ENCODE measurements around the gene MXD4. TPM values are rescaled to one million over a fixed set of nuclear protein-coding genes. Genes with fewer than 3 reads are reported as not detected.
"Not testable (repeated sequence)": the region's sequence is repeated elsewhere in the genome, so short reads cannot be mapped to it uniquely, and the experiment has no call there.

The MXD4 gene
- total RNA-seq, 2 donors from 2014 or later = 36.7 to 43.3 TPM

DNA sequence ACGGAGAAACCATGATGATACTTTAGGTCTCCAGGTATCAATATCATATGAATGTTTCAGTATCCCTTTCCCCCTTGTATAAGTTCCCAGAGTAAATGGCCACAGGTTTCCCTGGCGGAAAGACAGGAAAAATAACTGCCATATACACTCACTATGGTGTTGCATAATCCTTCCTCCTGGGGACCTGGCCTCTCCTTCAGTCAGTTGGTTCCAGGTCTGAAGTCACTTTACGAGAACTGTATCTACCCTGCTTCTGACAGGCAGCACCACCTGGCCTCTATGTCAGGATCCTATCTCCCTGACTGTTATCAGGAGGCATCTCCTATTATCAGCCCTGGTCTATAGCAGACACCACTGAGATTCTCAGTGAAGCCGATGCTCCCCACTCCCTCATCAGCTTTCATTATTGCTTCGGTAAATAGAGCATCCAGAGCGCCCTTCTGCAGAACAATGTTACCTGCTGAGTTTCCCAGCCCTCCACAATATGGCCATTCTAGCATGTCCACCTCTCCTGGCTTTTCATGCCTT lies 42.6 kb downstream of the MXD4 start:
- no peak overlapping the region for H3K27ac ChIP-seq
- no peaks in the 10 kb centered on the region for H3K36me3 ChIP-seq
- H3K27me3 ChIP-seq = no peaks in the 10 kb centered on the region
- no peak overlapping the region for H3K9ac ChIP-seq (ENCODE audit: low read depth in 2 of 2, low read length in 2 of 2)
- H3K9me3 ChIP-seq = no peaks in the 10 kb centered on the region
- intact Hi-C loops (cut with DNase I) = no loop called here
- no peak overlapping the region for H3K4me3 ChIP-seq
- no peaks in the 10 kb centered on the region for H3K4me1 ChIP-seq
- TF ChIP-seq, protein P1, sequence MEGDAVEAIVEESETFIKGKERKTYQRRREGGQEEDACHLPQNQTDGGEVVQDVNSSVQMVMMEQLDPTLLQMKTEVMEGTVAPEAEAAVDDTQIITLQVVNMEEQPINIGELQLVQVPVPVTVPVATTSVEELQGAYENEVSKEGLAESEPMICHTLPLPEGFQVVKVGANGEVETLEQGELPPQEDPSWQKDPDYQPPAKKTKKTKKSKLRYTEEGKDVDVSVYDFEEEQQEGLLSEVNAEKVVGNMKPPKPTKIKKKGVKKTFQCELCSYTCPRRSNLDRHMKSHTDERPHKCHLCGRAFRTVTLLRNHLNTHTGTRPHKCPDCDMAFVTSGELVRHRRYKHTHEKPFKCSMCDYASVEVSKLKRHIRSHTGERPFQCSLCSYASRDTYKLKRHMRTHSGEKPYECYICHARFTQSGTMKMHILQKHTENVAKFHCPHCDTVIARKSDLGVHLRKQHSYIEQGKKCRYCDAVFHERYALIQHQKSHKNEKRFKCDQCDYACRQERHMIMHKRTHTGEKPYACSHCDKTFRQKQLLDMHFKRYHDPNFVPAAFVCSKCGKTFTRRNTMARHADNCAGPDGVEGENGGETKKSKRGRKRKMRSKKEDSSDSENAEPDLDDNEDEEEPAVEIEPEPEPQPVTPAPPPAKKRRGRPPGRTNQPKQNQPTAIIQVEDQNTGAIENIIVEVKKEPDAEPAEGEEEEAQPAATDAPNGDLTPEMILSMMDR (IDR thresholded peaks at IDR 0.05) = no peak
- no peak for DNase-seq

DNA sequence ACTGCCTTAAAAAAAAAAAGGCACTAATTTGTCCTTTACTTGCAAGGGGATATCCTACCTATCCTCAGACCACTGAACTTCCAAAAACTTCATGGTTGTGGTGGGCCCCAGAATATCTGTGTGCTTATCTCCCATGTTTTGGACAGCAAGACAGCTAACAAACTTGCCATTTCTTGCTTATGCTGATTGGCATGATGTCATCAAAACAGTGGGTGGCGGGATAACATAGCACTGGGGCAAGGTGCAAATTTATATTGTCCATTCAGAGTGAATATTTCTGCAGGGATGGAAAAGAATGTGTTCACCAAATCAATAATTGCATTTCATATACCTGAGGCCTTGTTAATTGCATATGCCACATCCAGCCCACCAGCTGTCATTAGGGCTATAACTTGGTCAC lies 43.5 kb downstream of the MXD4 start:
- TF ChIP-seq, protein P1 (IDR thresholded peaks at IDR 0.05) = no peak
- no peak overlapping the region for H3K27ac ChIP-seq

DNA sequence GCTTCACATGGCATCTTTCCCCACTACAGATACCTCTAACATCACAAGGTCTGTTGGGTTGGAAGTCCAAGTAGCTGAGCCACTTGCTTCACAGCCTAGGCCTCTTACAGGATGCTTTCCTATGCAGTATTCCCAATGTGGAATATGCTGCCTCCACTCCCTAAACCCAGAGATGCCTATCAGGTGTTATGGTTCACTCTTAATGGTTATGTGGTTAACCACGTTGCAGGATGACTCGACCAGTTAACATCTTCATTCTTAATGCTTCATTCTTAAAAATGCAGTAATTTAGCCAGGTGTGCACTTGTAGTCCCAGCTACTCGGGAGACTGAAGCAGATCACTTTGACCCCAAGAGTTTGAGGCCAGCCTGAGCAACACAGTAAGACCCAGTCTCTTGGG lies 44.2 kb downstream of the MXD4 start:
- TF ChIP-seq, protein P1 (IDR thresholded peaks at IDR 0.05) = no peak

More for the DNA sequence above, 43.5 kb downstream of the MXD4 start:
- Histone ChIP-seq H3K27me3 (no peaks in the 10 kb centered on the region), H3K4me1 (no peaks in the 10 kb centered on the region), H3K4me3 (no peak overlapping the region), H3K36me3 (no peaks in the 10 kb centered on the region), H3K9me3 (no peaks in the 10 kb centered on the region), H3K9ac (ENCODE audit: low read depth in 2 of 2, low read length in 2 of 2) (no peak overlapping the region)
- intact Hi-C loops (cut with DNase I) = no loop called here
- DNase-seq = no peak

DNA sequence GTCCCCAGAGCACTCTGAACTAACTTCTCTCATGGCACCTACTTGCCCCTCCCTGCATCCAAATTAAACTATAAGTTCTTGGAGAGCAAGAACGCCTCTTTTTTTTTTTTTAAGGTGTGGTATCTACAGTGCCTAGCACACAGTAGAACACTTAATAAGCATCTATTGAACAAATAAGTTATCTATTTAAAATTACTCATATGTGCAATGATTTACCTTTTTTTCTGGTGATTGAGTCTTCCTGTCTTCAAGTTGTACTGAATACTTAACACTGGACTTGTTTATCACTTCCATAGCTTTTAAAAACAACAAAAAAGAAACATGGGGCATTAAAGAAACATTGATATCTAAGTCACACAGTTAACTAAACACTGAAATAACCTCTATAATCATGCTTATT lies 49.1 kb downstream of the MXD4 start:
- TF ChIP-seq, protein P1 (IDR thresholded peaks at IDR 0.05) = no peak
- intact Hi-C loops (cut with DNase I) = no loop called here
- Histone ChIP-seq H3K9ac (ENCODE audit: low read depth in 2 of 2, low read length in 2 of 2) (no peak overlapping the region), H3K27ac (no peak overlapping the region), H3K27me3 (no peaks in the 10 kb centered on the region), H3K4me3 (no peak overlapping the region), H3K36me3 (no peaks in the 10 kb centered on the region), H3K9me3 (no peaks in the 10 kb centered on the region), H3K4me1 (no peaks in the 10 kb centered on the region)
- no peak for DNase-seq

More for the DNA sequence above, 44.2 kb downstream of the MXD4 start:
- DNase-seq = no peak
- Histone ChIP-seq H3K9ac (ENCODE audit: low read depth in 2 of 2, low read length in 2 of 2) (no peak overlapping the region), H3K4me3 (no peak overlapping the region), H3K9me3 (no peaks in the 10 kb centered on the region), H3K36me3 (no peaks in the 10 kb centered on the region), H3K4me1 (no peaks in the 10 kb centered on the region), H3K27me3 (no peaks in the 10 kb centered on the region), H3K27ac (no peak overlapping the region)
- intact Hi-C loops (cut with DNase I) = no loop called here

DNA sequence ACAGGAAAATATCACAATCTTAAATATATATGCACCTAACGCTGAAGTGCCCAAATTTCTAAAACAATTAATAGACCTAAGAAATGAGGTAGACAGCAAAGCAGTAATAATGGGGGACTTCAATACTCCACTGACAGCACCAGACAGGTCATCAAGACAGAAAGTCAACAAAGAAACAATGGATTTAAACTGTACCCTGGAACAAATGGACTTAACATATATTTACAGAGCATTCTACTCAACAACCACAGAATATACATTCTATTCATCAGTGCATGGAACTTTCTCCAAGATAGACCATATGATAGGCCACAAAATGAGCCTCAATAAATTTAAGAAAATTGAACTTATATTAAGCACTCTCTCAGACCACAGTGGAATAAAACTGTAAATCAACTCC lies 59.1 kb downstream of the MXD4 start:
- H3K36me3 ChIP-seq; intact Hi-C loops (cut with DNase I); H3K4me1 ChIP-seq; DNase-seq; H3K27me3 ChIP-seq; H3K9ac ChIP-seq (ENCODE audit: low read depth in 2 of 2, low read length in 2 of 2); H3K4me3 ChIP-seq; H3K9me3 ChIP-seq; H3K27ac ChIP-seq: not testable (repeated sequence)

Other genes with a start within 250 kb of the MXD4 start
- gene NAT8L, start 202.8 kb downstream of the MXD4 start, total RNA-seq = under 1 TPM; 0.11 to 0.17 TPM
- gene HAUS3, start 20.0 kb downstream of the MXD4 start, total RNA-seq = 10 to 100 TPM in 1 of 2 donors, 1 to 10 TPM in 1; 9.1 to 13.0 TPM
- 1 to 10 TPM; 1.6 to 2.8 TPM for gene POLN, start 20.0 kb downstream of the MXD4 start, total RNA-seq
- gene ZFYVE28, start 156.5 kb upstream of the MXD4 start, total RNA-seq = 10 to 100 TPM; 29.6 to 31.6 TPM
- gene CFAP99, start 156.8 kb upstream of the MXD4 start, total RNA-seq = under 1 TPM; 0.32 to 0.49 TPM
- gene RNF4, start 207.0 kb upstream of the MXD4 start, total RNA-seq = 10 to 100 TPM; 50.1 to 51.1 TPM

Data from colonic mucosa (tissue), 4 donors.